Progenitor cell of endocrine pancreas (in vitro differentiated cells): ENCODE data around the gene ARF5. TPM values are rescaled to one million over a fixed set of nuclear protein-coding genes. Genes with fewer than 3 reads are reported as not detected.

Experiments
- DNase-seq: peaks from one replicate; pipeline ENCODE4 v3.0.0; 2021; ENCODE audit warnings: low spot score; ENCODE audit not compliant: unreplicated experiment
- H3K27ac Mint-ChIP-seq: 2 replicates; pipeline ENCODE4 v1.8.0; 2021; ENCODE audit warnings: mild to moderate bottlenecking, moderate library complexity, mixed read lengths
- H3K27me3 Mint-ChIP-seq: 2 replicates; pipeline ENCODE4 v1.8.0; 2021; ENCODE audit warnings: mixed read lengths
- H3K36me3 Mint-ChIP-seq: 2 replicates; pipeline ENCODE4 v1.8.0; 2022; ENCODE audit warnings: mixed read lengths; ENCODE audit not compliant: insufficient read depth
- H3K4me1 Mint-ChIP-seq: 2 replicates; pipeline ENCODE4 v1.8.0; 2021; ENCODE audit warnings: low read depth, mixed read lengths
- H3K4me3 Mint-ChIP-seq: 2 replicates; pipeline ENCODE4 v1.8.0; 2021; ENCODE audit warnings: low read depth, mild to moderate bottlenecking, moderate library complexity, mixed read lengths
- H3K9me3 Mint-ChIP-seq: 2 replicates; pipeline ENCODE4 v1.8.0; 2021; ENCODE audit warnings: low read depth, mixed read lengths
- CTCF ChIP-seq: fragments of 200-600 bp; sonication (generic); IDR thresholded peaks from one replicate; pipeline ENCODE4 v1.5.0; 2021; ENCODE audit warnings: antibody characterized with exemption, mild to moderate bottlenecking; ENCODE audit not compliant: unreplicated experiment
- total RNA-seq: library from RNA; stranded (reverse); gene quantifications from 2 replicates; pipeline ENCODE4 v1.2.1, GENCODE V29; 2021

ARF5 gene
- total RNA-seq, 1 donor from 2014 or later = 240 TPM

DNA sequence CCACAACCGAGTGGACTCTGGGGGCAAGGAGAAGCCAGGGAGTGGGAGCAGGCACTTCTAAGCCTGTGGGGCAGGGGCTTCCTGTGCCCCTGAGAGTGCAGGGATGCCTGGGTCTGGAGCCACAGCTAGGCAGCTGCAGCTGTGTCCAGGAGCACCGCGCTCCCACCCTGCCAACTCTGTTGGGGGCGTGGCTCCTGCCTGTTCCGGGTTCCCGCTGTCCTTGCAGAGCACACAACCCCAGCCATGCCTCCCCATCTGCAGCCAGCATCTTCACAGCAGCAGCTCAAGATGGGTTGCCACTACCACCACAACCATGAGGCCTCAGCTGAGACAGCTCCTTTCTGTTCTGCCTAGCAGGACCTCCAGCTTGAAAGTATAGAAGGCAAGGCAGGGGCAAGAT, 21.1 kb downstream of the ARF5 start:
- Mint-ChIP-seq H3K4me1 (no peaks in the 10 kb centered on the region), H3K27ac (no peak overlapping the region), H3K27me3 (peaks cover 17% of the 10 kb centered on the region), H3K9me3 (peaks cover 7% of the 10 kb centered on the region), H3K4me3 (no peak overlapping the region), H3K36me3 (no peaks in the 10 kb centered on the region)
- no peak for DNase-seq
- TF ChIP-seq CTCF = no peak

DNA sequence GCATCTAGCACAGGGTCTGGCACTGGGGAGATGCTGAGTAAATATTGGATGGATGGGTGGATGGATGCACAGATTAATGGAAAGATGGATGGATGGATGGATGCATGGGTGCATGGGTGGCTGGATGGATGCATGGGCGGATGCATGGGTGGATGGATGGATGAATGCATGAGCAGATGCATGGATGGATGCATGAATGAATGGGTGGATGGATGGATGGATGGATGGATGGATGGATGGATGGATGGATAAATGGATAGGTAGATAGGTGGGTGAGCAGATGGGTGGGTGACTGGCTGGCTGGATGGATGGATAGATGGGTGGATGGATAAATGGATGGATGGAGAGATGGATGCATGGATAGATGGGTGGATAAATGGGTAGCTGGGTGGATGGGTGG, 24.1 kb downstream of the ARF5 start:
- Mint-ChIP-seq H3K27me3 (peaks cover 36% of the 10 kb centered on the region), H3K36me3 (no peaks in the 10 kb centered on the region)
- no peak for DNase-seq

DNA sequence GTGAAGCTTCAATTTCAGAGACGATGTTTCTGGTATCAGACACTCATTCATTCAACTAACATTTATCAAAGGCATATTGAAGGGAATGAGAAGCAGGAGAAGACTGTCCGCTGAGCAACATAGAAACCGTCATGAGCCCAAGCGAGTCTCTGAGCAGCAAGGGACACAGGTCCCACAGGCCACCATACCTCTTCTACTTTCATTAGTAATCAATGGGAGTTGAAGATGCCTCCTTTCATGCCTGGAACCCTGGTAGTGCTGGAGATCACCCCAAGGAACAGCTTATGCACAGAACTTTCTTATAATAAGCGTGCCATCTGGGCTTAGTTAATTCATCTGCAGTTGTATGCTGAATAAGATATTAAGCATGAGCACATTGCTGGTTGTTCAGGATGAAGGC, 28.5 kb downstream of the ARF5 start:
- H3K36me3 Mint-ChIP-seq = no peaks in the 10 kb centered on the region
- TF ChIP-seq CTCF = no peak
- H3K27me3 Mint-ChIP-seq = peaks cover 77% of the 10 kb centered on the region
- no peak overlapping the region for H3K27ac Mint-ChIP-seq
- DNase-seq = no peak
- peaks cover 5% of the 10 kb centered on the region for H3K4me1 Mint-ChIP-seq
- H3K4me3 Mint-ChIP-seq = peak overlapping the region; percentile 26
- H3K9me3 Mint-ChIP-seq = no peaks in the 10 kb centered on the region

More for the DNA sequence above, 24.1 kb downstream of the ARF5 start:
- H3K4me1 Mint-ChIP-seq = no peaks in the 10 kb centered on the region
- no peak overlapping the region for H3K27ac Mint-ChIP-seq
- no peak for TF ChIP-seq CTCF
- H3K4me3 Mint-ChIP-seq = no peak overlapping the region
- peaks cover 3% of the 10 kb centered on the region for H3K9me3 Mint-ChIP-seq

- peaks cover 5% of the 10 kb centered on the region for H3K4me1 Mint-ChIP-seq
- H3K27me3 Mint-ChIP-seq = peaks cover 83% of the 10 kb centered on the region
- peak within 1 kb of the TSS; percentile 48 for H3K4me3 Mint-ChIP-seq
These were observed 29.8 kb downstream of the ARF5 start, which contains the start of gene PAX4 for GRCh38 chr7:127618042-127618441. TSS of gene PAX4 (minus strand) at chr7:127618142. CDS start at chr7:127615928, 2,214 bp downstream.

DNA sequence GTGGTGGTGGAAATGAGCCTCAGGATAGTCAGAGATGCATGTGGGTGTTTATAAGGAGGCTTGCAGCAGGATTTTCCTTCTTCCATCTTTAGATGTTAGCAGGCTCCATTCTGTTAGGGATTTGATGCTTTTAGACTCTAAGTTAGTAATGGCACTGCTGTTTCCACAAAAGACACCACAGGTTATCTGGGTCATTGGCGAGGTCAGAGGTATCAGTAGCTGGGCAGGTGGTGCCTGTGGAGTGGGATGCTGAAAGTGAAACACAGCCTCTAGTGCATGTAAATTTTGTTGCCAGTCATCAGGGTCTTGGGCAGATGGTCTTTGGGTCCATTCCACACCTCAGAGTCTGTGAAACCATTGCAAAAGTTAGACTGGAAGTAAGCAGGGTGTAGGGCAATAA, 30.6 kb downstream of the ARF5 start:
- TF ChIP-seq CTCF = no peak
- H3K27ac Mint-ChIP-seq = peak overlapping the region; percentile 9
- peaks cover 77% of the 10 kb centered on the region for H3K27me3 Mint-ChIP-seq

More at GRCh38 chr7:127618042-127618441, 29.8 kb downstream of the ARF5 start, which contains the start of gene PAX4:
- H3K9me3 Mint-ChIP-seq = no peaks in the 10 kb centered on the region
- no peaks in the 10 kb centered on the region for H3K36me3 Mint-ChIP-seq
- DNase-seq = no peak
- H3K27ac Mint-ChIP-seq = peak within 1 kb of the TSS; percentile 70
- TF ChIP-seq CTCF = no peak

More for the DNA sequence above, 30.6 kb downstream of the ARF5 start:
- H3K36me3 Mint-ChIP-seq = no peaks in the 10 kb centered on the region
- peaks cover 5% of the 10 kb centered on the region for H3K4me1 Mint-ChIP-seq
- no peak for DNase-seq
- H3K4me3 Mint-ChIP-seq = no peak overlapping the region
- H3K9me3 Mint-ChIP-seq = no peaks in the 10 kb centered on the region
